SK-N-SH (cell line): ENCODE measurements around the gene SARDH.

Experiments
- EP300 ChIP-seq, 2 experiments: IDR thresholded peaks; 2 replicates each; pipeline versions ENCODE4 v1.4.0 to v1.6.1; 2012; ENCODE audit warnings: borderline replicate concordance in 1 of 2, low read depth in 1 of 2, low read length in 1 of 2
- NFIC ChIP-seq: IDR thresholded peaks from 2 replicates; pipeline ENCODE4 v1.4.0; 2012; ENCODE audit warnings: borderline replicate concordance
- RAD21 ChIP-seq: IDR thresholded peaks from 2 replicates; pipeline ENCODE4 v1.6.1; 2012; ENCODE audit warnings: mild to moderate bottlenecking, low read length
- RCOR1 ChIP-seq: fragments of 150-350 bp; IDR thresholded peaks from 2 replicates; pipeline ENCODE4 v1.6.1; 2017; ENCODE audit warnings: antibody characterized with exemption, low read length
- TCF12 ChIP-seq: IDR thresholded peaks from 2 replicates; pipeline ENCODE4 v1.4.0; 2012
- TF ChIP-seq, protein P1 (sequence below): IDR thresholded peaks from 2 replicates; pipeline ENCODE4 v1.6.1; 2012; ENCODE audit warnings: mild to moderate bottlenecking, low read depth, low read length, moderate library complexity
- TF ChIP-seq, protein P2 (sequence below): fragments of 200-600 bp; sonication (generic); IDR thresholded peaks from 2 replicates; pipeline ENCODE4 v1.6.1; 2017; ENCODE audit warnings: antibody characterized with exemption, mild to moderate bottlenecking, moderate library complexity
- TF ChIP-seq, protein P3 (sequence below): fragments of 150-350 bp; IDR thresholded peaks from 2 replicates; pipeline ENCODE4 v1.6.1; 2017; ENCODE audit warnings: antibody characterized with exemption, low read length, low read depth, borderline replicate concordance

DNA sequence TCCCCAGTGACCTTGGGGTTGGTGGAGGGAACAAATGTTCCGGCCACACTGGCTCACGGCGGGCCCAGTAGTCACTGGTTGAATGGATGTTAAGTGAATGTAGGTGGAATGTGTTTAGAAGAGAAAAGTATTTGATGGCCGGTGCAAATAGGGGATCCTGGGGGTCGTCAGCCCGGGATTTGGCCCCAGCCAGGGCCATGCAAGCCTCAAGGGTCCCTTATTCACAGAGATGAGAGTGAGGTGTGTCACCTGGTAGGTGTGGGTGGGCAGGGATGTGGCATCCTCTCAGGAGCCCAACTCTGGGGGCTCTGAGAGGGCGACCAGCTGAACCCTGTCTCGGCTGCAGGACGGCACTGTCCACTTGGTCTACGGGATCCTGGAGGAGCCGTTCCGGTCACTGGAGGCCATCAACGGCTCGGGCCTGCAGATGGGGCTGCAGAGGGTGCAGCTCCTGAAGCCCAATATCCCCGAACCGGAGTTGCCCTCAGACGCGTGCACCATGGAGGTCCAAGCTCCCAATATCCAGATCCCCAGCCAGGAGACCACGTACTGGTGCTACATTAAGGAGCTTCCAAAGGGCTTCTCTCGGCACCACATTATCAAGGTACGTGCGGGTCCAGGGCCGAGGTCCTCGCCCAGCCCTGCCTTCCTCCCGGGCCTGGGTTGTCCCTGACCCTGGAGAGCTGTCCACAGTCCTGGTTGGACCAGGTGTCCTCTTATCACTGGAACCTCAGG is 96.1 kb downstream of the SARDH start:
- TF ChIP-seq, protein P1, sequence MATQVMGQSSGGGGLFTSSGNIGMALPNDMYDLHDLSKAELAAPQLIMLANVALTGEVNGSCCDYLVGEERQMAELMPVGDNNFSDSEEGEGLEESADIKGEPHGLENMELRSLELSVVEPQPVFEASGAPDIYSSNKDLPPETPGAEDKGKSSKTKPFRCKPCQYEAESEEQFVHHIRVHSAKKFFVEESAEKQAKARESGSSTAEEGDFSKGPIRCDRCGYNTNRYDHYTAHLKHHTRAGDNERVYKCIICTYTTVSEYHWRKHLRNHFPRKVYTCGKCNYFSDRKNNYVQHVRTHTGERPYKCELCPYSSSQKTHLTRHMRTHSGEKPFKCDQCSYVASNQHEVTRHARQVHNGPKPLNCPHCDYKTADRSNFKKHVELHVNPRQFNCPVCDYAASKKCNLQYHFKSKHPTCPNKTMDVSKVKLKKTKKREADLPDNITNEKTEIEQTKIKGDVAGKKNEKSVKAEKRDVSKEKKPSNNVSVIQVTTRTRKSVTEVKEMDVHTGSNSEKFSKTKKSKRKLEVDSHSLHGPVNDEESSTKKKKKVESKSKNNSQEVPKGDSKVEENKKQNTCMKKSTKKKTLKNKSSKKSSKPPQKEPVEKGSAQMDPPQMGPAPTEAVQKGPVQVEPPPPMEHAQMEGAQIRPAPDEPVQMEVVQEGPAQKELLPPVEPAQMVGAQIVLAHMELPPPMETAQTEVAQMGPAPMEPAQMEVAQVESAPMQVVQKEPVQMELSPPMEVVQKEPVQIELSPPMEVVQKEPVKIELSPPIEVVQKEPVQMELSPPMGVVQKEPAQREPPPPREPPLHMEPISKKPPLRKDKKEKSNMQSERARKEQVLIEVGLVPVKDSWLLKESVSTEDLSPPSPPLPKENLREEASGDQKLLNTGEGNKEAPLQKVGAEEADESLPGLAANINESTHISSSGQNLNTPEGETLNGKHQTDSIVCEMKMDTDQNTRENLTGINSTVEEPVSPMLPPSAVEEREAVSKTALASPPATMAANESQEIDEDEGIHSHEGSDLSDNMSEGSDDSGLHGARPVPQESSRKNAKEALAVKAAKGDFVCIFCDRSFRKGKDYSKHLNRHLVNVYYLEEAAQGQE = no peak
- TF ChIP-seq EP300 (IDR thresholded peaks at IDR 0.05; ENCODE audit: borderline replicate concordance in 1 of 2, low read depth in 1 of 2, low read length in 1 of 2) (no peak), NFIC (no peak), RAD21 (no peak), TCF12 (no peak), RCOR1 (no peak)
- TF ChIP-seq, protein P2, sequence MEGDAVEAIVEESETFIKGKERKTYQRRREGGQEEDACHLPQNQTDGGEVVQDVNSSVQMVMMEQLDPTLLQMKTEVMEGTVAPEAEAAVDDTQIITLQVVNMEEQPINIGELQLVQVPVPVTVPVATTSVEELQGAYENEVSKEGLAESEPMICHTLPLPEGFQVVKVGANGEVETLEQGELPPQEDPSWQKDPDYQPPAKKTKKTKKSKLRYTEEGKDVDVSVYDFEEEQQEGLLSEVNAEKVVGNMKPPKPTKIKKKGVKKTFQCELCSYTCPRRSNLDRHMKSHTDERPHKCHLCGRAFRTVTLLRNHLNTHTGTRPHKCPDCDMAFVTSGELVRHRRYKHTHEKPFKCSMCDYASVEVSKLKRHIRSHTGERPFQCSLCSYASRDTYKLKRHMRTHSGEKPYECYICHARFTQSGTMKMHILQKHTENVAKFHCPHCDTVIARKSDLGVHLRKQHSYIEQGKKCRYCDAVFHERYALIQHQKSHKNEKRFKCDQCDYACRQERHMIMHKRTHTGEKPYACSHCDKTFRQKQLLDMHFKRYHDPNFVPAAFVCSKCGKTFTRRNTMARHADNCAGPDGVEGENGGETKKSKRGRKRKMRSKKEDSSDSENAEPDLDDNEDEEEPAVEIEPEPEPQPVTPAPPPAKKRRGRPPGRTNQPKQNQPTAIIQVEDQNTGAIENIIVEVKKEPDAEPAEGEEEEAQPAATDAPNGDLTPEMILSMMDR = no peak
- TF ChIP-seq, protein P3, sequence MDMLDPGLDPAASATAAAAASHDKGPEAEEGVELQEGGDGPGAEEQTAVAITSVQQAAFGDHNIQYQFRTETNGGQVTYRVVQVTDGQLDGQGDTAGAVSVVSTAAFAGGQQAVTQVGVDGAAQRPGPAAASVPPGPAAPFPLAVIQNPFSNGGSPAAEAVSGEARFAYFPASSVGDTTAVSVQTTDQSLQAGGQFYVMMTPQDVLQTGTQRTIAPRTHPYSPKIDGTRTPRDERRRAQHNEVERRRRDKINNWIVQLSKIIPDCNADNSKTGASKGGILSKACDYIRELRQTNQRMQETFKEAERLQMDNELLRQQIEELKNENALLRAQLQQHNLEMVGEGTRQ = no peak
